HG02973 (cell line): ENCODE measurements around the gene CTNNBIP1.

ENCODE experiments used
- ATAC-seq: cut with Tn5 transposase; IDR thresholded peaks from one replicate; pipeline ENCODE4 v1.9.1; 2021; ENCODE audit warnings: moderate library complexity; ENCODE audit not compliant: unreplicated experiment

The CTNNBIP1 gene

GRCh38 chr1:9881838-9882249, 28.2 kb downstream of the CTNNBIP1 start:
- no peak for ATAC-seq

GRCh38 chr1:9878404-9878803, 31.7 kb downstream of the CTNNBIP1 start:
- no peak for ATAC-seq

GRCh38 chr1:9877962-9878361, 32.1 kb downstream of the CTNNBIP1 start:
- ATAC-seq = no peak

GRCh38 chr1:9875636-9876000, 34.5 kb downstream of the CTNNBIP1 start:
- no peak for ATAC-seq

- ATAC-seq = no peak
Observed at GRCh38 chr1:9874959-9875635, 35.0 kb downstream of the CTNNBIP1 start.

GRCh38 chr1:9874412-9874811, 35.7 kb downstream of the CTNNBIP1 start:
- no peak for ATAC-seq

GRCh38 chr1:9873992-9874391, 36.1 kb downstream of the CTNNBIP1 start:
- no peak for ATAC-seq

- no peak for ATAC-seq
Observed at GRCh38 chr1:9873385-9873784, 36.7 kb downstream of the CTNNBIP1 start.

GRCh38 chr1:9872430-9873165, 37.5 kb downstream of the CTNNBIP1 start:
- no peak for ATAC-seq

- no peak for ATAC-seq
Observed at GRCh38 chr1:9871707-9872425, 38.2 kb downstream of the CTNNBIP1 start.

GRCh38 chr1:9871021-9871420, 39.0 kb downstream of the CTNNBIP1 start:
- no peak for ATAC-seq

GRCh38 chr1:9870572-9870971, 39.5 kb downstream of the CTNNBIP1 start:
- no peak for ATAC-seq

GRCh38 chr1:9869831-9870251, 40.2 kb downstream of the CTNNBIP1 start:
- no peak for ATAC-seq

GRCh38 chr1:9868244-9868590, 41.9 kb downstream of the CTNNBIP1 start:
- ATAC-seq = no peak

- no peak for ATAC-seq
Observed at GRCh38 chr1:9867408-9868243, 42.4 kb downstream of the CTNNBIP1 start.

GRCh38 chr1:9866836-9867235, 43.2 kb downstream of the CTNNBIP1 start:
- ATAC-seq = no peak

- ATAC-seq = no peak
Observed at GRCh38 chr1:9865724-9866123, 44.3 kb downstream of the CTNNBIP1 start.

- no peak for ATAC-seq
Observed at GRCh38 chr1:9863371-9863770, 46.7 kb downstream of the CTNNBIP1 start.

GRCh38 chr1:9861360-9861759, 48.7 kb downstream of the CTNNBIP1 start:
- ATAC-seq = no peak

GRCh38 chr1:9860887-9861286, 49.2 kb downstream of the CTNNBIP1 start:
- no peak for ATAC-seq
